Panc1 (cell line): Measurements from ENCODE around the gene PPARD. TPM values are rescaled to one million over a fixed set of nuclear protein-coding genes. Genes with fewer than 3 reads are reported as not detected.

ENCODE experiments used
- ATAC-seq: fragments of 200-7000 bp; cut with Tn5 transposase; 2 replicates; pipeline ENCODE4 v1.9.1; 2020; ENCODE audit warnings: mild to moderate bottlenecking, moderate library complexity
- BruUV-seq: library from RNA; stranded (reverse); fragments of 400-500 nt; replicated peaks from 2 replicates; lab custom pipeline; 2021; lab: Mats Ljungman, UMichigan
- CTCF ChIA-PET: fragments of 300-600 bp; sonication (Branson Sonifier 250); formaldehyde crosslinking; loops from one replicate; lab custom pipeline; 2022; ENCODE audit warnings: antibody characterized with exemption; lab: Charles Lee
- POLR2A ChIA-PET: fragments of 300-600 bp; sonication (Branson Sonifier 250); formaldehyde crosslinking; loops from one replicate; lab custom pipeline; 2022; ENCODE audit warnings: antibody characterized with exemption; lab: Charles Lee
- DNase-seq: peaks from one replicate; pipeline ENCODE4 v3.0.0-alpha.2; 2010; ENCODE audit warnings: low read depth, low spot score
- H3K27ac ChIP-seq: 2 replicates; pipeline ENCODE4 v1.5.1; 2011; ENCODE audit warnings: mild to moderate bottlenecking, low read length, inconsistent platforms
- H3K27me3 ChIP-seq: fragments of 200-500 bp; sonication (Bioruptor generic); 2 replicates; pipeline ENCODE4 v1.6.0; 2014; ENCODE audit warnings: low read length, inconsistent platforms; ENCODE audit not compliant: control insufficient read depth, insufficient read depth
- H3K36me3 ChIP-seq: fragments of 200-500 bp; sonication (Bioruptor generic); 2 replicates; pipeline ENCODE4 v1.5.1; 2014; ENCODE audit warnings: inconsistent platforms, mild to moderate bottlenecking, low read length, moderate library complexity; ENCODE audit not compliant: control insufficient read depth, insufficient read depth
- H3K4me1 ChIP-seq: 2 replicates; pipeline ENCODE4 v1.5.1; 2011; ENCODE audit warnings: inconsistent platforms, mild to moderate bottlenecking, low read length, moderate library complexity; ENCODE audit not compliant: control insufficient read depth, insufficient read depth
- H3K4me3 ChIP-seq, 2 experiments: 2 replicates each; pipeline ENCODE4 v1.5.1; 2011 to 2012; ENCODE audit warnings: low read depth in 2 of 2, low read length in 2 of 2, mild to moderate bottlenecking in 2 of 2, inconsistent platforms in 1 of 2, moderate library complexity in 1 of 2
- H3K9me3 ChIP-seq: fragments of 200-500 bp; sonication (Bioruptor generic); 2 replicates; pipeline ENCODE4 v1.5.1; 2014; ENCODE audit warnings: low read depth, mild to moderate bottlenecking, inconsistent platforms, low read length, moderate library complexity; ENCODE audit not compliant: control insufficient read depth, insufficient read depth
- POLR2AphosphoS5 ChIP-seq: IDR thresholded peaks from 2 replicates; pipeline ENCODE4 v1.6.1; 2012; ENCODE audit warnings: mild to moderate bottlenecking, low read depth, low read length, moderate library complexity
- SIN3A ChIP-seq: IDR thresholded peaks from 2 replicates; pipeline ENCODE4 v1.6.1; 2012; ENCODE audit warnings: low read depth, mild to moderate bottlenecking, low read length, moderate library complexity, borderline replicate concordance; ENCODE audit not compliant: insufficient read depth
- TCF7L2 ChIP-seq: IDR thresholded peaks from 2 replicates; pipeline ENCODE4 v1.6.1; 2011; ENCODE audit warnings: mild to moderate bottlenecking, low read depth, low read length, inconsistent platforms
- in situ Hi-C: cut with HindIII; loops from 2 replicates; pipeline ENCODE4 v1.10.0; 2016; ENCODE audit warnings: low sequenced_read_pairs, low pct_unique_long_range_greater_than_20kb
- intact Hi-C: fragments of 100-400 bp; cut with micrococcal nuclease; formaldehyde crosslinking; loops from one replicate; pipeline ENCODE4 v1.10.0; 2022; ENCODE audit not compliant: unreplicated experiment
- total RNA-seq: library from RNA; stranded (reverse); gene quantifications from one replicate; pipeline ENCODE4 v1.2.1, GENCODE V29; 2021; ENCODE audit not compliant: unreplicated experiment
- TF ChIP-seq, protein P1 (sequence below): fragments of 450-650 bp; IDR thresholded peaks from 2 replicates; pipeline ENCODE4 v1.5.1; 2017; ENCODE audit warnings: mild to moderate bottlenecking
- TF ChIP-seq, protein P2 (sequence below), 2 experiments: IDR thresholded peaks; 2 replicates each; pipeline ENCODE4 v1.6.1; 2011 to 2012; ENCODE audit warnings: low read depth in 2 of 2, control low read depth in 1 of 2, low read length in 1 of 2, mild to moderate bottlenecking in 1 of 2, moderate library complexity in 1 of 2; ENCODE audit not compliant: insufficient read depth in 1 of 2

PPARD gene
- total RNA-seq, 1 experiment from 2014 or later: 14.4 TPM

DNA sequence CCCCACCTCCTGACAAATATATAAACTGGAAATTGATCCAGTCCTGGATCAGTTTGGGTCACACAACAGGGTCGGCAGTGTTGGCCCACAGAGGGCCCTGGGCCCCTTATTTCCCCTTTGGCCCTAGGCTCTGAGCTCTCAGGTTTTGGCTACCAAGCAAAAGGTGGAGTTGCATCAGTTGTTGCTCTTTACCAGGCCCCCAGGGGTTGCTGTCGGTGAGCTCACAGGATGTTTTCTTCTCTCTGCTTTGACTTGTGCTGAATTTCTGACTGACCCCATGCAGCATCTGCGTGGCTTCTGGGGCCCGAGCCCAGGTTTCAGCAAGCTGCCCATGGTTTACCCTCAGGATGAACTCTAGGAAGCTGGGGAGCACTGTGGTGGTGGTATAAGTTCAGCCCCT is 44.6 kb downstream of the PPARD start:
- no peak for ATAC-seq
- Histone ChIP-seq H3K9me3 (no peaks in the 10 kb centered on the region), H3K27ac (no peak overlapping the region), H3K36me3 (no peaks in the 10 kb centered on the region), H3K4me3 (no peak overlapping the region), H3K4me1 (peaks cover 9% of the 10 kb centered on the region), H3K27me3 (no peaks in the 10 kb centered on the region)
- TF ChIP-seq TCF7L2: no peak
- TF ChIP-seq SIN3A: no peak
- TF ChIP-seq POLR2AphosphoS5: no peak
- DNase-seq: no peak
- no TSS peak for BruUV-seq
- ChIA-PET CTCF (no interaction called here), POLR2A (no interaction called here)
- in situ Hi-C loops: no loop called here
- intact Hi-C loops: no loop called here

DNA sequence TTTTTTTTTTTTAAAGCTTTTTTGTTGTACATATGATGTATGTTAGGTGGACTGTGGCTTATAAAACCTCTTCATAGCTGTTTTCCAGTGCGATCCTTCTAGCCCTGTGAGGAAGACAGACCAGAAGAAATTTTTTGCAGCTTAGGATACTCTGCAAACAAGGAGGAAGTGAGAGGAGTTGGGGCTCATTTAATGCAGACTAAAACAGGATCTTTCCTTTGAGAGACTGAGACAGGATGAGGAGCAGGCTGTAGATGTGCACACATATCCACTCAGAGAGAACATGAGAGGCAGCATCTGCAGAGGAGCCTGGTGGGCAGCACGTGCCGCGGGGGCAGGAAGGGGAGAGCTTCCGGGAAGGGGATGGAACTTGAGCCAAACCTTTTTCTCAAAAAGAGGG is 45.7 kb downstream of the PPARD start:
- intact Hi-C loops (no loop called here), in situ Hi-C loops (no loop called here)
- DNase-seq (no peak), ATAC-seq (no peak)
- no TSS peak for BruUV-seq
- POLR2A ChIA-PET: no interaction called here
- TF ChIP-seq POLR2AphosphoS5 (no peak), TCF7L2 (no peak), SIN3A (no peak)
- TF ChIP-seq, protein P1, sequence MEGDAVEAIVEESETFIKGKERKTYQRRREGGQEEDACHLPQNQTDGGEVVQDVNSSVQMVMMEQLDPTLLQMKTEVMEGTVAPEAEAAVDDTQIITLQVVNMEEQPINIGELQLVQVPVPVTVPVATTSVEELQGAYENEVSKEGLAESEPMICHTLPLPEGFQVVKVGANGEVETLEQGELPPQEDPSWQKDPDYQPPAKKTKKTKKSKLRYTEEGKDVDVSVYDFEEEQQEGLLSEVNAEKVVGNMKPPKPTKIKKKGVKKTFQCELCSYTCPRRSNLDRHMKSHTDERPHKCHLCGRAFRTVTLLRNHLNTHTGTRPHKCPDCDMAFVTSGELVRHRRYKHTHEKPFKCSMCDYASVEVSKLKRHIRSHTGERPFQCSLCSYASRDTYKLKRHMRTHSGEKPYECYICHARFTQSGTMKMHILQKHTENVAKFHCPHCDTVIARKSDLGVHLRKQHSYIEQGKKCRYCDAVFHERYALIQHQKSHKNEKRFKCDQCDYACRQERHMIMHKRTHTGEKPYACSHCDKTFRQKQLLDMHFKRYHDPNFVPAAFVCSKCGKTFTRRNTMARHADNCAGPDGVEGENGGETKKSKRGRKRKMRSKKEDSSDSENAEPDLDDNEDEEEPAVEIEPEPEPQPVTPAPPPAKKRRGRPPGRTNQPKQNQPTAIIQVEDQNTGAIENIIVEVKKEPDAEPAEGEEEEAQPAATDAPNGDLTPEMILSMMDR: no peak
- TF ChIP-seq, protein P2, sequence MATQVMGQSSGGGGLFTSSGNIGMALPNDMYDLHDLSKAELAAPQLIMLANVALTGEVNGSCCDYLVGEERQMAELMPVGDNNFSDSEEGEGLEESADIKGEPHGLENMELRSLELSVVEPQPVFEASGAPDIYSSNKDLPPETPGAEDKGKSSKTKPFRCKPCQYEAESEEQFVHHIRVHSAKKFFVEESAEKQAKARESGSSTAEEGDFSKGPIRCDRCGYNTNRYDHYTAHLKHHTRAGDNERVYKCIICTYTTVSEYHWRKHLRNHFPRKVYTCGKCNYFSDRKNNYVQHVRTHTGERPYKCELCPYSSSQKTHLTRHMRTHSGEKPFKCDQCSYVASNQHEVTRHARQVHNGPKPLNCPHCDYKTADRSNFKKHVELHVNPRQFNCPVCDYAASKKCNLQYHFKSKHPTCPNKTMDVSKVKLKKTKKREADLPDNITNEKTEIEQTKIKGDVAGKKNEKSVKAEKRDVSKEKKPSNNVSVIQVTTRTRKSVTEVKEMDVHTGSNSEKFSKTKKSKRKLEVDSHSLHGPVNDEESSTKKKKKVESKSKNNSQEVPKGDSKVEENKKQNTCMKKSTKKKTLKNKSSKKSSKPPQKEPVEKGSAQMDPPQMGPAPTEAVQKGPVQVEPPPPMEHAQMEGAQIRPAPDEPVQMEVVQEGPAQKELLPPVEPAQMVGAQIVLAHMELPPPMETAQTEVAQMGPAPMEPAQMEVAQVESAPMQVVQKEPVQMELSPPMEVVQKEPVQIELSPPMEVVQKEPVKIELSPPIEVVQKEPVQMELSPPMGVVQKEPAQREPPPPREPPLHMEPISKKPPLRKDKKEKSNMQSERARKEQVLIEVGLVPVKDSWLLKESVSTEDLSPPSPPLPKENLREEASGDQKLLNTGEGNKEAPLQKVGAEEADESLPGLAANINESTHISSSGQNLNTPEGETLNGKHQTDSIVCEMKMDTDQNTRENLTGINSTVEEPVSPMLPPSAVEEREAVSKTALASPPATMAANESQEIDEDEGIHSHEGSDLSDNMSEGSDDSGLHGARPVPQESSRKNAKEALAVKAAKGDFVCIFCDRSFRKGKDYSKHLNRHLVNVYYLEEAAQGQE (IDR thresholded peaks at IDR 0.05; ENCODE audit: insufficient read depth in 1 of 2, low read depth in 2 of 2, low read length in 1 of 2): no peak
- Histone ChIP-seq H3K4me1 (peaks cover 10% of the 10 kb centered on the region), H3K27me3 (no peaks in the 10 kb centered on the region), H3K4me3 (no peak overlapping the region), H3K36me3 (no peaks in the 10 kb centered on the region), H3K27ac (no peak overlapping the region), H3K9me3 (no peaks in the 10 kb centered on the region)
- CTCF ChIA-PET: interaction anchor here (0.7 kb wide), 1 partner anchor 295 kb away, joined by 13 read pairs; no protein-coding TSS in a partner anchor

DNA sequence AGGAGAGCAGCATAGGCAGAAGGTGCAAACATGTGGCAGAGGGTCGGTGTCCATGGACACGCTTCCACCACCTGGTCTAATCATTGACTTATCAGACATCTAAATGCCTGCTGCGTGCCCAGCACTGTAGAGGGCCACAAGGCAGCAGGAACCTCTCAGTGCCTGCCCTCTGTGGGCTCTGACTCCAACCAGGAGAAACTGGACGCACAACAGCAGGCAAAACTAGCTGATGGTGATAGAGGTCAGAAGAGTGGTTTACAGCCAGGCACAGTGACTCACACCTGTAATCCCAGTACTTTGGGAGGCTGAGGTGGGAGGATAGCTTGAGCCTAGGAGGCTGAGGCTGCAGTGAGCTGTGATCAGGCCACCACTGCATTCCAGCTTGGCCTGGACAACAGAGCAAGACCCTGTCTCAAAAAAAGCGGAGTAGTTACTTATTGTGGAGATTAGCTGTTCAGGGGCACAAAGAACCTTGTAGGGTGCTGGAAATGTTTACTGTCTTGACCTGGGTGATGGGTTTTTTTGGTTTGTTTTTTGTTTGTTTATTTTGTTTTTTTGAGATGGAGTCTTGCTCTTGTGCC is 46.5 kb downstream of the PPARD start:
- TF ChIP-seq, protein P1: no peak
- no peak for TF ChIP-seq TCF7L2
- no peak for TF ChIP-seq SIN3A
- TF ChIP-seq, protein P2 (IDR thresholded peaks at IDR 0.05; ENCODE audit: insufficient read depth in 1 of 2, low read depth in 2 of 2, low read length in 1 of 2): no peak
- no peak for TF ChIP-seq POLR2AphosphoS5
- H3K4me1 ChIP-seq: peaks cover 16% of the 10 kb centered on the region
- H3K9me3 ChIP-seq: no peaks in the 10 kb centered on the region
- no TSS peak for BruUV-seq
- DNase-seq: no peak
- in situ Hi-C loops (no loop called here), intact Hi-C loops (no loop called here)
- H3K4me3 ChIP-seq: no peak overlapping the region
- H3K27ac ChIP-seq: no peak overlapping the region
- H3K27me3 ChIP-seq: no peaks in the 10 kb centered on the region
- POLR2A ChIA-PET: no interaction called here
- CTCF ChIA-PET: no interaction called here
- H3K36me3 ChIP-seq: no peaks in the 10 kb centered on the region
- ATAC-seq: 0 out of 2 replicates have a peak, but pooled peaks have one; percentile 30
